ENCODE results near the gene GABBR2. TPM values are rescaled to one million over a fixed set of nuclear protein-coding genes. Genes with fewer than 3 reads are reported as not detected.

GABBR2 gene
- total RNA-seq, 3 donors from 2014 or later: not detected

GRCh38 chr9:98334796-98335195 lies 373.9 kb downstream of the GABBR2 start:
- no peaks in the 10 kb centered on the region for H3K27me3 ChIP-seq
- H3K4me1 ChIP-seq: no peaks in the 10 kb centered on the region
- no peak for DNase-seq (ENCODE audit: low spot score in 2 of 2)
- TF ChIP-seq POLR2AphosphoS5 (IDR thresholded peaks at IDR 0.05) (no peak), CTCF (IDR thresholded peaks at IDR 0.05) (no peak)
- no peak overlapping the region for H3K4me3 ChIP-seq
- no peaks in the 10 kb centered on the region for H3K36me3 ChIP-seq
- no peak overlapping the region for H3K27ac ChIP-seq
- H3K9me3 ChIP-seq: no peaks in the 10 kb centered on the region
- intact Hi-C loops (cut with DNase I; ENCODE audit: low total_unique reads): no loop called here

- intact Hi-C loops (cut with DNase I; ENCODE audit: low total_unique reads): no loop called here
- no peaks in the 10 kb centered on the region for H3K27me3 ChIP-seq
Measured at GRCh38 chr9:98333703-98334582, 374.8 kb downstream of the GABBR2 start.

GRCh38 chr9:98332405-98332831 lies 376.3 kb downstream of the GABBR2 start:
- no peak for DNase-seq (ENCODE audit: low spot score in 2 of 2)
- Histone ChIP-seq H3K4me3 (no peak overlapping the region), H3K36me3 (no peaks in the 10 kb centered on the region), H3K4me1 (no peaks in the 10 kb centered on the region), H3K27me3 (no peaks in the 10 kb centered on the region), H3K27ac (no peak overlapping the region), H3K9me3 (no peaks in the 10 kb centered on the region)
- TF ChIP-seq POLR2A (IDR thresholded peaks at IDR 0.05) (no peak), CTCF (IDR thresholded peaks at IDR 0.05) (no peak), POLR2AphosphoS5 (IDR thresholded peaks at IDR 0.05) (no peak)
- intact Hi-C loops (cut with DNase I; ENCODE audit: low total_unique reads): no loop called here

More at GRCh38 chr9:98333703-98334582, 374.8 kb downstream of the GABBR2 start:
- Histone ChIP-seq H3K27ac (no peak overlapping the region), H3K36me3 (no peaks in the 10 kb centered on the region), H3K9me3 (no peaks in the 10 kb centered on the region), H3K4me1 (no peaks in the 10 kb centered on the region), H3K4me3 (no peak overlapping the region)
- no peak for TF ChIP-seq POLR2A (IDR thresholded peaks at IDR 0.05)
- TF ChIP-seq POLR2AphosphoS5 (IDR thresholded peaks at IDR 0.05): no peak
- TF ChIP-seq CTCF (IDR thresholded peaks at IDR 0.05): no peak
- DNase-seq (ENCODE audit: low spot score in 2 of 2): no peak

- intact Hi-C loops (cut with DNase I; ENCODE audit: low total_unique reads): no loop called here
- H3K36me3 ChIP-seq: no peaks in the 10 kb centered on the region
- DNase-seq (ENCODE audit: low spot score in 2 of 2): no peak
- H3K4me1 ChIP-seq: no peaks in the 10 kb centered on the region
- no peak overlapping the region for H3K4me3 ChIP-seq
- no peak for TF ChIP-seq CTCF (IDR thresholded peaks at IDR 0.05)
- TF ChIP-seq POLR2A (IDR thresholded peaks at IDR 0.05): no peak
- TF ChIP-seq POLR2AphosphoS5 (IDR thresholded peaks at IDR 0.05): no peak
- H3K9me3 ChIP-seq: no peaks in the 10 kb centered on the region
- no peak overlapping the region for H3K27ac ChIP-seq
- no peaks in the 10 kb centered on the region for H3K27me3 ChIP-seq
Measured at GRCh38 chr9:98331536-98332259, 377.0 kb downstream of the GABBR2 start.

GRCh38 chr9:98330831-98331230 lies 377.9 kb downstream of the GABBR2 start:
- Histone ChIP-seq H3K9me3 (no peaks in the 10 kb centered on the region), H3K4me3 (no peak overlapping the region), H3K27me3 (no peaks in the 10 kb centered on the region), H3K27ac (no peak overlapping the region), H3K4me1 (no peaks in the 10 kb centered on the region), H3K36me3 (no peaks in the 10 kb centered on the region)
- TF ChIP-seq CTCF (IDR thresholded peaks at IDR 0.05) (no peak), POLR2A (IDR thresholded peaks at IDR 0.05) (no peak), POLR2AphosphoS5 (IDR thresholded peaks at IDR 0.05) (no peak)
- intact Hi-C loops (cut with DNase I; ENCODE audit: low total_unique reads): no loop called here
- no peak for DNase-seq (ENCODE audit: low spot score in 2 of 2)

All from breast epithelium (tissue), 4 donors.